Embryonic facial prominence (tissue), 1 donor: Measurements from ENCODE around the gene PAK3.

ENCODE experiments used
- DNase-seq: peaks from one replicate; pipeline ENCODE4 v3.0.0-alpha.2; 2016; ENCODE audit errors: extremely low spot score

The PAK3 gene

DNA sequence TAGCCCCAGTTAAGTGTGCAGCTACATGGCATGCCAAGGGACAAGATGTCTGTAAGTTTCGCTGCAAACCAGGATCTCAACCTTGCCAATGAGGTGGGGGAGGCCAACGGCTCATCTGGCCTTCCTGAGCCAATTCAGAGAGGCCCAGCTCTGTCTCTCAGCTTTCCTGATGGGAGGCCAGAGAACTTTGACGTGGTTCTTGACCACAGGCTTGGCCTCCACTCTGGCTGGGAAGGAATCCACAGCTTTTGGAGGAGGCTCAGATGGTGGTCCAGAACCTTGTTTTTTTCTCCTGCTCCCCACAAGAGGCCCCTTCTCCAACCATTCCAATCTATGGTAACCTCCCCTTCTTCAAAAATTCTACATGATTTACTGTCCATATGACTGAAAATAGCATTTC, 164.5 kb downstream of the PAK3 start:
- no peak for DNase-seq

- no peak for DNase-seq
Measured at GRCh38 chrX:111262086-111262485, 166.1 kb downstream of the PAK3 start.

DNA sequence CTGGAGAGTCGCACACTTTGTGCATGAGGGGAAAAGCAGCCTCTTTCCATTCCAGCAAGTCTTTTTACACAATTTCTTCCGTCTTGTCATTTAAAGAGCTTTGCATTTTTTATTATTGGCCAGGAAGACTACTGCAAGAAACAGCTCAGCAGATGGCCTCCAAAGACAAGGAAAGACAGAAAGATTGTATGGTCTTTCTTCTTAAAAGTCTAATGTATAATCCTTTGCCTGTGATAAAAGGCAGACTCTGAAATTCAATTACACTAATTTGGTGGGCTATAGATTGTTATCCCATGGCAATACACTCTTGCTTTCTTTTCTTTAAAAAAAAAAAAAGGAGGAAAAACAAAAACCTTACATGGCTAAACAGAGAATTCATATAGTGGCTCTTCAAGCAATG, 168.4 kb downstream of the PAK3 start:
- no peak for DNase-seq

DNA sequence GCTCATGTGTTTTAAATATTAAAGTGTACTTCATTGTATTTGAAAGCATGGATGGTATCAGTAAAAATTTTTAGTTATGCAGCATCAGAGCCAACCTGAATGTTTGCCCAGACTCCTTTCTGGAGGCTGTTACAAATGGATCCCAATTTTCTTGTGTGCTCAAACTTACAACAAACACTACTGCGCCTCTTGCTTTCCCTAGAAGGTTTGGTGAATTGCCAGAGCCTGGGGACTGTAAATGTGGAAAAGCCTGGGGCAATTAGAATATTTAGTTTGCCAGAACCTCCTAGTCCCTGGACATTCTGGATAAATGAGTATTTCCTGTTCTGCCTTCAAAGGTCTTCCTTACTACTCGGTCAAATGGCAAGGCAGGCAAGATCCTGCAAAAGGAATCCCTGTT, 169.5 kb downstream of the PAK3 start:
- no peak for DNase-seq

DNA sequence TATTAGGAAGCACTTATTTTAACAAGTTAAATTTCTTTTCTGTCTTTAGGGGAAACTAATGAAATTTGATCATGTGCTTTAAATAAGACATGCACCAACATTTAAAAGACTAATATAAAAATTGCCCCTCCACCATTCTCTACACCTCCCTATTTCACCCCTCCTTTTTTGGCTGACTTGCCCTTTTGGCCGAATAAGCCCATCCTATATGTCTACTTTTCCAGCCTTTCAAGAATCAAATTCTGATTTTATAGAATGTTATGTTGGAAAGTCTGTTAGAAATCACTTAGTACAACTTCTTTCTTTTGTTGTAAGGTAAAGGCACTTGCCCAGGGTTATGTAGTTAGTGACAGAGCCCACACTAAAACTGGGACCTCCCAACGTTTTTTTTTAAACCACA, 172.5 kb downstream of the PAK3 start:
- DNase-seq, result no peak

DNA sequence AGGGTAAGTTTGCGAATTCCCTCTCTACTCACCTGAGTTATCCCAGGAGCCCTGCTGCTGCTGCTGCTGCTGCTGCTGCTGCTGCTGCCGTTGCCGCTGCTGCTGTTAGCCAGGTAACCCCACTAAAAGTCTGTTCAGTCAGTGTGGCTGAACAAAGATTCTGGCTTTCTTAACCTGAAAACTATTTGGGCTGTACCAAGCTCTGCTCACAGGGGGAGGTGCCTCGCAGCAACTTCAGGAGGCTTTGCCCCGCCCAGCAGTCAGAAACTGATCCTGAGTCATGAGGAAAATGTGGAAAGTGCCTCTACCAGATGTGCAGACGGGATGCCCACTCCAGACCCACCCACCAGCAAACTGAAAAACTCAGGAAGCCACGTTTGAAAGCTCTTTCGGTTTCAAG, 174.3 kb downstream of the PAK3 start, which contains the start of gene CAPN6:
TSS of gene CAPN6 (minus strand) at position 145 of the 400 bp plus-strand sequence. CDS start 6,547 bp downstream, outside the sequence.
- DNase-seq, result peak; percentile 6
